Measurements from ENCODE around the gene LCE3C. TPM values are rescaled to one million over a fixed set of nuclear protein-coding genes. Genes with fewer than 3 reads are reported as not detected.

Gene LCE3C, protein sequence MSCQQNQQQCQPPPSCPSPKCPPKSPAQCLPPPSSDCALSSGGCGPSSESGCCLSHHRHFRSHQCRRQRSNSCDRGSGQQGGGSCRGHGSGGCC
- not detected in 2 replicates for total RNA-seq

DNA sequence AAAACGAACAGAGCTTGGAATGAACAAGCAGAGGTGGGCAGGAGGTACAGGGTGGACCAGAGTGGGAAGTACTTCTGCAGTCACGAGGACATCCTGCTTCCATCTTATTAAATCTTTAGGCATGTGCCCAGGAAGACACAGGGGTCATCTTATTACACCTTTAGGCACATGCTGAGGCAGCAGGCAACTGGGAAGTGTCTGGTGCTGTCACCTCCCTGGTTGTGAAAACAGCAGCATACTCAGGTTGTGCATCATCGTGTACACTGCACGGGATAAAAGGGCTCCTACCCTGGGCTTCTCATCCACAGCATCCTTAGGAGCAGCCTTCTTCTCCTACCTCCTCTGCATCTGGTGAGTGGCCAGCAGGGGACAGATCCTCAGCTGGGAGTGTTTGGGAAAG lies at the start of gene LCE3C:
TSS of gene LCE3C (plus strand) at position 301 of the 400 bp plus-strand sequence. CDS start 498 bp downstream, outside the sequence.

DNA sequence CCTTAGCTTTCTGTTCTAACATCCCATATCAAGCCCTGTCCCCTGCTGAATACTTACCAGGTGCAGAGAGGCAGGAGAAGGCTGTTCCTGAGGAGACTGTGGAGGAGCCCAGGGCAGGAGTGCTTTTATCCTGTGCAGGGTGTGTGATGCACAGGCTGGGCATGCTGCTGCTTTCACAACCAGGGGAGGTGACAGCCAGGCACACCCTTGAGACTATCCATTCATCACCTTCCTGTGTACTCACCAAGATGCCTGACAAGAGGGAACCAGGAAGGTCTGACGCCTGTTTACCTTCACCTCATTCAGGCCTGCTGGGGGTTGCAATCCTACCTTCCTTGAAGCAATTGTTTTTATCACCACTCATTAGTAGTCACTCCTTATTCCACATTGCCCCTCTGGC lies 33.4 kb upstream of the LCE3C start, which contains the start of gene LCE3E:
TSS of gene LCE3E (minus strand) at position 100 of the 400 bp plus-strand sequence. CDS start 572 bp downstream, outside the sequence.

DNA sequence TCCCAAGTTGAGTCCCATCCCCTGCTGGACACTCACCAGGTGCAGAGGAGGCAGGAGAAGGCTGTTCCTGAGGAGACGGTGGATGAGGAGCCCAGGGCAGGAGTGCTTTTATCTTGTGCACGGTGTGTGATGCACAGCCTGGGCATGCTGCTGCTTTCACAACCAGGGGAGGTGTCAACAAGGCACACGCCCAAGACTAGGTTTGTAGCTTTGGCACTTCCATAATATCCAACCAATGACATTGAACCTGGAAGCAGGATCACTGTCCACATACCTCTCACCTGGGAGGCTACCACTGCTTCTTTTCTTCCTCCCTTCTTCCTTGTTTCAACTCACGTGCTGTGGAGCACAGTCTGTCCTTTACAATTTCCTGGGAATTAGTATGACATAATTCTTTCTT lies 19.6 kb upstream of the LCE3C start, which contains the start of gene LCE3D:
TSS of gene LCE3D (minus strand) at position 84 of the 400 bp plus-strand sequence. CDS start 580 bp downstream, outside the sequence.

DNA sequence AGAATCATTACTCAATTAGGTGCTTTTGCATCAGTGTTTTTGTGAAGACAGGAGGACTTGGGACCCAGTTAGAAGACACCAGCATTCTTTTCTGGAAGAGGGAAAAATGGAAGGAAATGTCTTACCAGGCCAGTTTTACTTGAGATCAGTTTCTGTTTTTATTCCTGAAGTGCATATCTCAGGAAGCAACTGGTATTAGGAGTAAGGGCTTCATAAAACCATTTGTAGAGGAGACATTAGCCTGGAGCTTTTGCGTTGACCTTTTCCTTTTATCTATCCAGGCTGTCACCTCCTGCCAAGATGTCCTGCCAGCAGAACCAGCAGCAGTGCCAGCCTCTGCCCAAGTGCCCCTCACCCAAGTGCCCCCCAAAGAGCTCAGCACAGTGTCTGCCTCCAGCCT lies 13.5 kb downstream of the LCE3C start, which contains the start of gene LCE3B:
TSS of gene LCE3B (plus strand) at position 301 of the 400 bp plus-strand sequence. CDS start at position 301, 0 bp downstream.

DNA sequence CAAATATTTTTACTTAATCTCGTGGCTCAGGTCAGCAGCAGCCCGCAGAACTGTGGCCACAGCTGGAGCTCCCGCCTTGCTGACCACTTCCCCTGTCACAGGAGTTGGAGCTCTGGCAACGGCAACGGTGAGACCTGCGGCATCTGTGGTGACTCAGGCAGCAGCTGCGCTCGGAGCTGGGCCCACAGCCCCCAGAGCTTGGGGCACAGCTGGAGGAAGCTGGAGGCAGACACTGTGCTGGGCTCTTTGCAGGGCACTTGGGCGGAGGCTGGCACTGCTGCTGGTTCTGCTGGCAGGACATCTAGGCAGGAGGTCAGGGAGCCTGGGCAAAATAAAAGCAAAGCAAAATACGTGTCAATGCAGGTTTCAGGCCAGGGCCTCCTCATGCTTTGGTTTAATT lies 22.8 kb downstream of the LCE3C start, which contains the start of gene LCE3A:
TSS of gene LCE3A (minus strand) at position 301 of the 400 bp plus-strand sequence. CDS start at position 301, 0 bp downstream.

Other genes starting within 250 kb of the LCE3C start
- under 0.01 and 0.05 TPM in 2 replicates for gene FLG2, start 240.2 kb upstream of the LCE3C start, total RNA-seq
- gene CRNN, start 186.0 kb upstream of the LCE3C start, total RNA-seq = 5.2 and 6.1 TPM in 2 replicates
- not detected in 2 replicates for gene LCE5A, start 89.4 kb upstream of the LCE3C start, total RNA-seq
- gene CRCT1, start 85.8 kb upstream of the LCE3C start, total RNA-seq = 9.1 and 12.0 TPM in 2 replicates
- 0.23 and 0.63 TPM in 2 replicates for gene LCE3E, start 33.5 kb upstream of the LCE3C start, total RNA-seq
- 0.60 TPM in 1 of 2 replicates, not detected in the other for gene LCE3D, start 19.7 kb upstream of the LCE3C start, total RNA-seq
- gene LCE3B, start 13.6 kb downstream of the LCE3C start, total RNA-seq = not detected in 2 replicates
- not detected in 2 replicates for gene LCE3A, start 22.9 kb downstream of the LCE3C start, total RNA-seq
- gene LCE2D, start 63.1 kb downstream of the LCE3C start, total RNA-seq = not detected in 2 replicates
- gene LCE2C, start 75.0 kb downstream of the LCE3C start, total RNA-seq = not detected in 2 replicates
- gene LCE2B, start 85.9 kb downstream of the LCE3C start, total RNA-seq = not detected in 2 replicates
- not detected in 2 replicates for gene LCE2A, start 98.1 kb downstream of the LCE3C start, total RNA-seq
- gene LCE4A, start 107.9 kb downstream of the LCE3C start, total RNA-seq = not detected in 2 replicates
- not detected in 2 replicates for gene KPRP, start 157.8 kb downstream of the LCE3C start, total RNA-seq
- not detected in 2 replicates for gene LCE1F, start 174.9 kb downstream of the LCE3C start, total RNA-seq
- gene LCE1E, start 186.0 kb downstream of the LCE3C start, total RNA-seq = 0.37 TPM in 1 of 2 replicates, not detected in the other
- gene LCE1D, start 196.5 kb downstream of the LCE3C start, total RNA-seq = not detected in 2 replicates
- gene LCE1C, start 206.4 kb downstream of the LCE3C start, total RNA-seq = not detected in 2 replicates
- not detected in 2 replicates for gene LCE1B, start 211.7 kb downstream of the LCE3C start, total RNA-seq
- gene LCE1A, start 227.2 kb downstream of the LCE3C start, total RNA-seq = not detected in 2 replicates
- gene LCE6A, start 242.6 kb downstream of the LCE3C start, total RNA-seq = not detected in 2 replicates

Data from airway epithelial cell (primary cell).